PC-9 (cell line): ENCODE data around the gene DUSP6. TPM values are rescaled to one million over a fixed set of nuclear protein-coding genes. Genes with fewer than 3 reads are reported as not detected.

Experiments used
- BruUV-seq: library from RNA; stranded (reverse); fragments of 400-500 nt; replicated peaks from 2 replicates; lab custom pipeline; 2021; lab: Mats Ljungman, UMichigan
- CTCF ChIA-PET: fragments of 300-600 bp; sonication (Branson Sonifier 250); formaldehyde crosslinking; loops from one replicate; lab custom pipeline; 2022; ENCODE audit warnings: antibody characterized with exemption; lab: Charles Lee
- POLR2A ChIA-PET: fragments of 300-600 bp; sonication (Branson Sonifier 250); formaldehyde crosslinking; loops from one replicate; lab custom pipeline; 2022; ENCODE audit warnings: antibody characterized with exemption; ENCODE audit not compliant: unreplicated experiment; lab: Charles Lee
- DNase-seq, 2 experiments: peaks; one replicate each; pipeline versions ENCODE4 v3.0.0 to v3.0.0-alpha.2; 2015 to 2022; ENCODE audit warnings: mixed read lengths in 1 of 2
- H2AFZ ChIP-seq: fragments of 200-600 bp; sonication (generic); 2 replicates; pipeline ENCODE4 v1.8.1; 2017; ENCODE audit warnings: antibody characterized with exemption
- H3F3A ChIP-seq: fragments of 200-600 bp; sonication (generic); 2 replicates; pipeline ENCODE4 v1.8.1; 2017; ENCODE audit warnings: antibody characterized with exemption, mild to moderate bottlenecking, low read depth; ENCODE audit not compliant: insufficient read depth
- H3K27ac ChIP-seq: fragments of 200-600 bp; sonication (generic); 2 replicates; pipeline ENCODE4 v1.6.1; 2016; ENCODE audit warnings: mixed run types
- H3K27me3 ChIP-seq: fragments of 200-600 bp; sonication (generic); 2 replicates; pipeline ENCODE4 v1.6.1; 2016; ENCODE audit warnings: low read depth, mixed run types; ENCODE audit not compliant: insufficient read depth
- H3K36me3 ChIP-seq: fragments of 200-600 bp; sonication (generic); 2 replicates; pipeline ENCODE4 v1.6.1; 2016; ENCODE audit warnings: low read depth, mixed run types
- H3K4me1 ChIP-seq: fragments of 200-600 bp; sonication (generic); replicated peaks from 2 replicates; pipeline ENCODE4 v1.6.1; 2016; ENCODE audit warnings: mixed run types; ENCODE audit not compliant: insufficient read depth
- H3K4me2 ChIP-seq: fragments of 200-600 bp; sonication (generic); 2 replicates; pipeline ENCODE4 v1.6.1; 2017; ENCODE audit warnings: mixed run types
- H3K4me3 ChIP-seq: fragments of 200-600 bp; sonication (generic); 2 replicates; pipeline ENCODE4 v1.6.1; 2016; ENCODE audit warnings: mixed run types
- H3K79me2 ChIP-seq: fragments of 200-600 bp; sonication (generic); 2 replicates; pipeline ENCODE4 v1.6.1; 2017; ENCODE audit warnings: low read depth, mixed run types
- H3K9me2 ChIP-seq: fragments of 200-600 bp; sonication (generic); 2 replicates; pipeline ENCODE4 v1.8.1; 2017; ENCODE audit warnings: mild to moderate bottlenecking; ENCODE audit not compliant: insufficient read depth
- H3K9me3 ChIP-seq: fragments of 200-600 bp; sonication (generic); 2 replicates; pipeline ENCODE4 v1.8.1; 2016; ENCODE audit warnings: low read depth; ENCODE audit not compliant: insufficient read depth
- H4K20me1 ChIP-seq: fragments of 200-600 bp; sonication (generic); 2 replicates; pipeline ENCODE4 v1.8.1; 2017; ENCODE audit not compliant: insufficient read depth
- EZH2 ChIP-seq: fragments of 200-600 bp; sonication (generic); IDR thresholded peaks from 2 replicates; pipeline ENCODE4 v1.8.0; 2017; ENCODE audit warnings: antibody characterized with exemption, low read depth
- intact Hi-C: fragments of 100-400 bp; cut with micrococcal nuclease; formaldehyde crosslinking; loops from one replicate; pipeline ENCODE4 v1.10.0; 2022; ENCODE audit not compliant: unreplicated experiment
- total RNA-seq: library from RNA; stranded (reverse); gene quantifications from 2 replicates; pipeline ENCODE4 v1.2.3, GENCODE V29; 2021
- TF ChIP-seq, protein P1 (sequence below): fragments of 200-600 bp; sonication (generic); conservative IDR thresholded peaks from 2 replicates; pipeline ENCODE4 v1.6.1; 2017; ENCODE audit warnings: mixed run types, antibody characterized with exemption, mild to moderate bottlenecking, moderate library complexity

Gene DUSP6
- total RNA-seq, 1 experiment from 2014 or later = 14.1 TPM

DNA sequence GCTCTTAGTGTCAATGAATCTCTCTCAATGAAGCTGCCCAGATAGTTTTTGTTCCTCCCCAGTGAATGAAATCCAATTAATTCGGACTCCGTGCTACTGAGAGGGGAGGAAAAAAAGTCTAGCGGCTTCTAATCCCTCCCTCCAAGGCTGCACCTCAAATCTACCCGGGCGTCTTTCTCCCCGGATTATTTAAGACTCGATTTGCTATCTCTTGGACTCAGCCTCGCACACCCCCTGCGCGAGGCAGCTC lies 134 bp downstream of the DUSP6 start:
- BruUV-seq = no TSS peak
- POLR2A ChIA-PET = interaction anchor here (0.6 to 1.2 kb wide), 10 partner anchors 20 to 1517 kb away, joined by 3 to 7 read pairs (median 3); no protein-coding TSS in a partner anchor
- peak overlapping the region; percentile 86 for H3K27ac ChIP-seq
- peaks cover 37% of the 10 kb centered on the region for H4K20me1 ChIP-seq
- H3K27me3 ChIP-seq = no peaks in the 10 kb centered on the region
- no peaks in the 10 kb centered on the region for H3K9me3 ChIP-seq
- H3F3A ChIP-seq = peaks cover 56% of the 10 kb centered on the region
- no peak for TF ChIP-seq EZH2
- TF ChIP-seq, protein P1, sequence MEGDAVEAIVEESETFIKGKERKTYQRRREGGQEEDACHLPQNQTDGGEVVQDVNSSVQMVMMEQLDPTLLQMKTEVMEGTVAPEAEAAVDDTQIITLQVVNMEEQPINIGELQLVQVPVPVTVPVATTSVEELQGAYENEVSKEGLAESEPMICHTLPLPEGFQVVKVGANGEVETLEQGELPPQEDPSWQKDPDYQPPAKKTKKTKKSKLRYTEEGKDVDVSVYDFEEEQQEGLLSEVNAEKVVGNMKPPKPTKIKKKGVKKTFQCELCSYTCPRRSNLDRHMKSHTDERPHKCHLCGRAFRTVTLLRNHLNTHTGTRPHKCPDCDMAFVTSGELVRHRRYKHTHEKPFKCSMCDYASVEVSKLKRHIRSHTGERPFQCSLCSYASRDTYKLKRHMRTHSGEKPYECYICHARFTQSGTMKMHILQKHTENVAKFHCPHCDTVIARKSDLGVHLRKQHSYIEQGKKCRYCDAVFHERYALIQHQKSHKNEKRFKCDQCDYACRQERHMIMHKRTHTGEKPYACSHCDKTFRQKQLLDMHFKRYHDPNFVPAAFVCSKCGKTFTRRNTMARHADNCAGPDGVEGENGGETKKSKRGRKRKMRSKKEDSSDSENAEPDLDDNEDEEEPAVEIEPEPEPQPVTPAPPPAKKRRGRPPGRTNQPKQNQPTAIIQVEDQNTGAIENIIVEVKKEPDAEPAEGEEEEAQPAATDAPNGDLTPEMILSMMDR = no peak
- H3K4me3 ChIP-seq = peak overlapping the region; percentile 77
- no peak for DNase-seq
- peak overlapping the region; percentile 76 for H3K4me2 ChIP-seq
- peaks cover 45% of the 10 kb centered on the region for H3K4me1 ChIP-seq
- H3K9me2 ChIP-seq = no peaks in the 10 kb centered on the region
- CTCF ChIA-PET = interaction anchor here (0.8 kb wide), 1 partner anchor 247 kb away, joined by 3 read pairs; no protein-coding TSS in a partner anchor
- peaks cover 35% of the 10 kb centered on the region for H3K36me3 ChIP-seq
- peak overlapping the region; percentile 37 for H2AFZ ChIP-seq
- H3K79me2 ChIP-seq = peaks cover 74% of the 10 kb centered on the region
- intact Hi-C loops = loop anchor here (1.0 to 5.0 kb wide), 9 partner anchors 23 to 333 kb away; no protein-coding TSS in a partner anchor

DNA sequence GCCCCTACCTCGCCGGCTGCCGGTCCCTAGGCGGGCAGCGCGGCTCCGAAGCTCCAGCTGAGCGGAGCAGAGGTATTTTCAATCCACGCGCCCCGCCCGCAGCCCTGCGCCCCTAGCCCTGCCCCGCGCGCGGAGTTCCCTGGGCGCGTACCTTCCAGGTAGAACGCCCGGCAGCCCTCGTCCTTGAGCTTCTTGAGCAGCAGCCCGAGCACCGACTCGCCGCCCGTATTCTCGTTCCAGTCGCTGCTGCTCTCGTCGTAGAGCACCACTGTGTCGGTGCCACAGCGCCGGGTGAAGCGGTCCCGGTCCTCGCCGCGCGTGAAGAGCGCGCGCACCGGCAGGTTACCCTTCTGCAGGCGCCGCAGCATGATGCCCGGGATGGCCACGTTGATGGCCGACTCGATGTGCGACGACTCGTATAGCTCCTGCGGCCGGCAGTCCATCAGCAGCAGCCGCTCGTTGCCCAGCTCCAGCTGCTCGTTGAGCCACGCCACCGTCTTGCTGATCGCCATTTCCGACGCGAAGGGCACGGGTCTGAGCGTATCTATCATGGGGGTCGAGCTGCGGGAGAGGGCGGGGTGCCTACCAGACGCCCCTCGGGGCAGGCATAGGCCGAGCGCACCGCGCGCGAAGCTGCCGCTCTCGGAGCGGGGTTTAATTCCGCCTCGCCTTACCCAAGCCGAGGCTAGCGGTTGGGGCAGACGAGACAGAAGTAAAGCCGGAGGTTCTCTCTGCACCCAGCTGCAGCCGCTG lies 636 bp downstream of the DUSP6 start:
- ChIA-PET POLR2A (interaction anchor here (0.6 to 1.2 kb wide), 8 partner anchors 19 to 1516 kb away, joined by 3 to 7 read pairs (median 3); no protein-coding TSS in a partner anchor), CTCF (no interaction called here)
- Histone ChIP-seq H3K4me3 (peak overlapping the region; percentile 77), H3K27me3 (no peaks in the 10 kb centered on the region), H2AFZ (peak overlapping the region; percentile 37), H4K20me1 (peaks cover 37% of the 10 kb centered on the region), H3K36me3 (peaks cover 37% of the 10 kb centered on the region), H3K9me3 (no peaks in the 10 kb centered on the region), H3K4me2 (peak overlapping the region; percentile 76), H3K9me2 (no peaks in the 10 kb centered on the region), H3K4me1 (peaks cover 45% of the 10 kb centered on the region), H3F3A (peaks cover 61% of the 10 kb centered on the region), H3K27ac (peak overlapping the region; percentile 86), H3K79me2 (peaks cover 76% of the 10 kb centered on the region)
- intact Hi-C loops = loop anchor here (1.0 to 5.0 kb wide), 9 partner anchors 24 to 332 kb away; no protein-coding TSS in a partner anchor
- peak in 1 of 2 experiments; percentile 25 for DNase-seq
- TF ChIP-seq, protein P1 = no peak
- no peak for TF ChIP-seq EZH2
- TSS peak; percentile 69 for BruUV-seq

DNA sequence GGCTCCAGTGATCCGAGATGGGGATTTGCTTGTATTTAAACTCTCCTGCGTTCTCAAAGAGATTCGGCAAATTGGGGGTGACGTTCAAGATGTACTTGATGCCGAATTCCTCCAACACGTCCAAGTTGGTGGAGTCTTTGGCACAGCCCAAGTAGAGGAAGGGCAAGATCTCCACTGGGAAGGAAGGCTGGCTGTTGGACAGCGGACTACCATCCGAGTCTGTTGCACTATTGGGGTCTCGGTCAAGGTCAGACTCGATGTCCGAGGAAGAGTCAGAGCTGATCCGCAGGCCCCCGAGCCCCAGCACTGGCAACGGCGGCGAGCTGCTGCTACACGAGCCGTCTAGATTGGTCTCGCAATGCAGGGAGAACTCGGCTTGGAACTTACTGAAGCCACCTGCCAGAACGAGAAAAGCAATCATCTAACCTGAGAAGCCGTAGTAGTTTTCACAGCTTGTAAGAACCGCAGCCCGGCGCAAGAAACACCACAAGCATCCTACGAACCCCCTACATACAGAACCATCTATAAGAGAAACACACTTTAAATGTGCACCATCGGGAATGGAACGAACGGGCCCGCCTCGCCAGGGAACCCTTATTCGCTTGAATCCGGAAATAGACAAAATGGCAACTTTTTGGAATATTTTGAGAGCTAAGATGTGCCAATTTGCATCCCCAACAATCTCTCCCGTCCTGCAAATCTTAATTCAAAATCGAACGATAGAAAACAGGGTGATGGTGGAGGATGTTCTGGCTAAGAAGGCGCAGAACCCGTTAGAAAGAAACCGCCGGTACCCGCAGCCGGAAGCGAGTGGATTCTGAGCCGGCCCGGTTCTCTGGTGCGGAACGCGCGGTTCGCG lies 1.4 kb downstream of the DUSP6 start:
- H3K4me3 ChIP-seq = peak overlapping the region; percentile 77
- BruUV-seq = no TSS peak
- H4K20me1 ChIP-seq = peaks cover 37% of the 10 kb centered on the region
- no peak for TF ChIP-seq EZH2
- TF ChIP-seq, protein P1 = no peak
- ChIA-PET CTCF (no interaction called here), POLR2A (interaction anchor here (0.6 kb wide), 1 partner anchor 717 kb away, joined by 3 read pairs; no protein-coding TSS in a partner anchor)
- no peaks in the 10 kb centered on the region for H3K9me2 ChIP-seq
- H3K27me3 ChIP-seq = no peaks in the 10 kb centered on the region
- no peak overlapping the region for H2AFZ ChIP-seq
- H3K9me3 ChIP-seq = no peaks in the 10 kb centered on the region
- peak overlapping the region; percentile 86 for H3K27ac ChIP-seq
- peaks cover 67% of the 10 kb centered on the region for H3F3A ChIP-seq
- peaks cover 37% of the 10 kb centered on the region for H3K36me3 ChIP-seq
- peak overlapping the region; percentile 76 for H3K4me2 ChIP-seq
- intact Hi-C loops = loop anchor here (5.0 kb wide), 1 partner anchor 66 kb away; no protein-coding TSS in a partner anchor
- H3K79me2 ChIP-seq = peaks cover 74% of the 10 kb centered on the region
- DNase-seq = peak in 1 of 2 experiments; percentile 13
- peaks cover 45% of the 10 kb centered on the region for H3K4me1 ChIP-seq
